Vein endothelial cell (primary cell): ENCODE data around the gene PPP4R1. TPM values are rescaled to one million over a fixed set of nuclear protein-coding genes. Genes with fewer than 3 reads are reported as not detected.

Experiments used
- small RNA-seq: library from RNA; depleted of rRNA; stranded (forward); fragments of <200 nt; gene quantifications from one replicate; pipeline ENCODE3, GENCODE V24; 2012
- total RNA-seq: library from RNA; depleted of rRNA; stranded (reverse); fragments of >200 nt; gene quantifications from 2 replicates; pipeline ENCODE4 v1.2.3, GENCODE V29; 2012

The PPP4R1 gene
- 162 and 184 TPM in 2 replicates for total RNA-seq

GRCh38 chr18:9614401-9615279, at the start of gene PPP4R1:
PPP4R1 (minus strand) TSS chr18:9614559; CDS start chr18:9614484, 75 bp downstream.

Small RNA genes lying within 50 kb of the gene (small RNA-seq; reads per million reads assigned to genes)
- gene RNU2-27P, result 0.34 reads per million, percentile 14 among the genes with 10 or more reads in this experiment
- not detected for gene RNU6-903P

Other genes with a start within 250 kb of the PPP4R1 start
- gene RALBP1, start 139.0 kb downstream of the PPP4R1 start, total RNA-seq, result 98.6 and 105 TPM in 2 replicates
- gene RAB31, start 93.7 kb upstream of the PPP4R1 start, total RNA-seq, result 26.8 and 33.6 TPM in 2 replicates